HG02852 (cell line): ENCODE results near the gene TREX2.

ENCODE experiments used
- ATAC-seq: cut with Tn5 transposase; IDR thresholded peaks from one replicate; pipeline ENCODE4 v1.9.1; 2021; ENCODE audit warnings: mild to moderate bottlenecking, moderate library complexity; ENCODE audit not compliant: unreplicated experiment

The TREX2 gene

DNA sequence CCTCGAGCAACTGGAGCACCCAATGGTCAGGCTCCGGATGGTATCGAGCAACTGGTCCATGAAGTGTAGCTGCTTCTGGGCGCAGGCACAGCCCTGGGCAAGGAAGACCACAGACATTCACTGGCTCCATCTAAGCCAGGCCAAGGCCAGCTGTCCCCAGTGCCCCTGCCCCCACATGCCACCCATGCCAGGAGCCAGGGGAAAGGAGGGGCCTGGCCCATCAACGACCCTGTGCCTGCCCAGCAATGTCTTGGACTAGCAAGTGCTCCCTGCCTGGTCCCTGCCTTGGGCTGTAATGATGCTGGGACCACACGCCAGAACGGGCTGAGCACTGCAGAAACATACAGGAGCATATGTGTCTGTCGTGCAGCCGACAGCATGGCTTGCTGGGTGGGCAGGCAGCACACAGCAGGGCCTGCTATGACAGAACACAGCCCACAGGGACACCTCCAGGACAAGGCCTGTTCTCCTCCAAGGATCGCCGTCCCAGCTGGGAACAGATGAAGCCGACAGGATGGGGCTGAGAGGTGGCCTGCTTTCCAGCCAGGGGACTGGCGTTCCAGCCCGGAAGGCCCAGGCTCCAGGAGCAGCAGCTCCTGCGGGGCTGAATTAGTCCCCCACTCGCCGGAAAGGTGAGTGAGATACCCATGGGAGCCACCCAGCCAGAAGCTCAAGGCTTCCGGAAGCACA, 11.4 kb upstream of the TREX2 start:
- no peak for ATAC-seq

DNA sequence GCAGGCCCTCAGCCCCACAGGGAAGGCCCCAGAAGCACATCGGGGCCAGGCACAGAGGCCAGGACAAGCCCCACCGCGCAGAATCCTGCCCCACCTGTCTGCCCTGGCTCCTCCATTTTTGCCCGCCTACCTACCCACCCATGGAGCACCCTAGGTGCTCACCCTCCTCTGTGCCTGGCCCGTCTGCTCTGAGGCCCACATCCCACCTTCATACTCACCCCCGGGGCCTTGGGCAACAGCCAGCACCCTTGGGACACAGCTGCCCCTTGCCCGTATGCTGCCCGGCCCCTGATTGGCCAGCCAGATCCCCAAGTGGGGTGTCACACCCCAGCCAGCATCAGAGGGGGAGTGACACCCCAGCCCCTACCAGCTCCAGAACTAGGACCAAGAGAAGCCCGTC, 10.8 kb upstream of the TREX2 start:
- no peak for ATAC-seq

DNA sequence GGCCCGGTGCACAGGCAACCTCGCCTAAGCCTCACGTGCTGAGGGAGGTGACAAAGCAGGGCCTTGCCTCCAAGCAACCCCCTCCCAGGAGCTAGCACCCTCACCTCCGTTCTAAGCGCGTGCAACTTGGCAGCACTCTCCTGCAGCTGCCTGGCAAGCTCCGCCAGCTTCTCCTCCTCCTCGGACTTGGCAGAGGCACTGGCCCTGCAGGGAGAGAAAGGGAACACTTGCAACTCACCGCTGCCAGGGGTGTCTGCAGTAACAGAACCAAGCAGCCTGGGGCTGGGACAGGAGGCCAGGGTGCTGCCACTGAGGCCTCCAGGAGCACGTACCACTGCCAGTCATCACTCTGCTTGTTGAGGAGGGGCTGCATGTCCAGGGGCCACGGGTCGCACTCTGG, 10.3 kb upstream of the TREX2 start:
- no peak for ATAC-seq

DNA sequence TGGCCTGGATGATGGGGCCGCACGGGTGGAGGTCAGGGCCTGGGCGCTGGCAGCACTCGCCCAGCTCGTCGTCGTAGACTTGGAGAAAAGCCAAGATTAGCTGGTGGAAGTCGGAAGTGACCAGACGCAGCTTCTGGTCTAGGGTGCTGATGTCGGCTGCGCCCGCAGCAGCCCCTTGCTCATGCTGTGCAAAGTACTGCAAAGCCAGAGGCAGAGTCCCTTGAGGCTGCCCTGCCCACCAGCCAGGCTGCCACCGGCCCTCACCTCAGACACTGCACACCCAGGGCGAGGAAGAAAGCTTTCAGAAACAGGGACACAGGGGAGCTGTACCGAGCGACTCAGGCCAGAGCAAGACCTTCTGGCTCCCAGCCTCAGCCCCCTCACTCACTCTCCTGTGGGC, 9.7 kb upstream of the TREX2 start:
- ATAC-seq, result no peak

DNA sequence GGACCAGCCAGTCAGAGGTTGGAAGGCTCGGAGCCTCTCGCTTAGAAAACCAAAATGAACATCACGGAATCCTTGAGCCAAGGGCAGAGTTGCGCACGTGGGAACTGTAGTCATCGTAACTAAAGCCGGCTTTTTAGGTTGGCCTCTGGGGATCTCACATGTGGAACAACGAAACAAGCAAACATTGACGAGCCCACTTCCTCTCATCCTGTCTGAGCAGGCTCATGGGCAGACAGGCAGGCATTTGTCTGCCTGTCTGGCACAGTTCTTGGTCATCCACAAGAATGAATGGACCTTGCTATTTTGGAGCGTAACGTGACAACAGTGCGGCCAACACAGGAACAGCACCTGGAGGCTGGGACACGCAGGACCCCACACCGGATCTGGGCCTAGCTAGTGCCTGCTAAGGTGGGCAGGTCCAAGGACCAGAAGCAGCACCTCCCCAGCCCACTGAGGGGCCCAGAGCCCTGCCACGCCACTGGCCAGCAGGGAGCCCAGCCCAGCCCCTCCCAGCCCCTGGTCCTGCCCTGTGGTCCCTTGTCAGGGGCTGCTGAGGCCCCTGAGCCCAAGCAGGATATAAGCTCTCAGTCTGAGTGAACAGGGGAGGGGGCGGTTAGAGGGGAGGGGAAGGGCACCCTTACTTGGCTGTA, 9.2 kb upstream of the TREX2 start:
- no peak for ATAC-seq

DNA sequence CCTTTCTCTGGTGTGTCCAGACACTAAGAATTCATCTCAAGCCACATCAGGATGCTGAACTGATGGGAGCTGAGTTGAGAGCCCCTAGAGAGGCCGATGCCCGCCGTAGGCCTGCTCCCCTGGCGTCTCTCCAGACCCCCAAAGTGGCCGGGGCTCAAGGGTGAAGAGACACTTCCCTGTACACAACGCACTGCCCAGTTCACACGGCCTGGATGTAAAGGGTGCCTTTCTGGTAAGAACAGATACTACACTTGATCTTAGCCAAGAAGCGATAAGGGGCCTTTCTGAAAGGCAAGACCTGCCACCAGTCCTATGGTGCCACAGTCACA, 5.1 kb upstream of the TREX2 start:
- no peak for ATAC-seq

DNA sequence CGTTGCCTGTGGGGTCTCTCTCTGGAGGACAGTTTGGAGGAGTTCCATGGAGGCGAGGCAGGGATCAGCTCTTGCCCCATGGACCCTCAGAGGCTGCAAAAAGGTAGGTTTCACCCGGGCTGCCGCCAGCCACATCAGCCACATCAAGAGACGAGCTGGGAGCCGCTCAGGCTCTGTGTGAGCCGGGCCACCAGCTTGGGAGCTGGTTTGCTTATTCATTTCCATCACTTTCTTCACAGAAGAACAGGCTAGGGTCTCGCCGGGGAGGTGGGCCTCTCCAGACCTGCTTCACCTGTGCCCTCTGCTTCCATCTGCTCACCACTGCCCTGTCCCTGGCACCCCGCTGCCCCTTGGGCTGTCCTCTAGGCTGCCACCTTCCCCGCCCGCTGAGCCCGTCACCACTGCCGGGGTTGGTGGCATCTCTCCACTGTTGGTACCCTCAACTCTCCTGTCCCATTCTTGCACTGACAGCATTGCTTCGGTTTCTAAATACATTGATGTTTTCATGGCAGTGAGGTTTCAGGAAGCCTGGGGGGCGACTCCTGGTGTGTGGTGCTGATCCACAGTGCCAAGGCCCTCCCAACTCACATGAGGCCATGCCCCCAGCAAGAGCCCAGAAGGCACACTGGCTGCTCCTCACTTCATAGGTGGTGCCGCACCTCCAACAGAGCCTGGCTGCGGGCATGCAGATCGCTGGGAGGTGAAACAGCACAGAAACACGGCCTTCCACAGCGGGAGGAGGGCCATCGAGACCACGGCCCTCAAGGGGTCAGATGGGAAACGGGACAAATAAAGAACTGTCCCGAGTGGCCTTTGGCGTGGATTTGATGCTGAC, 4.5 kb upstream of the TREX2 start:
- ATAC-seq, result no peak

DNA sequence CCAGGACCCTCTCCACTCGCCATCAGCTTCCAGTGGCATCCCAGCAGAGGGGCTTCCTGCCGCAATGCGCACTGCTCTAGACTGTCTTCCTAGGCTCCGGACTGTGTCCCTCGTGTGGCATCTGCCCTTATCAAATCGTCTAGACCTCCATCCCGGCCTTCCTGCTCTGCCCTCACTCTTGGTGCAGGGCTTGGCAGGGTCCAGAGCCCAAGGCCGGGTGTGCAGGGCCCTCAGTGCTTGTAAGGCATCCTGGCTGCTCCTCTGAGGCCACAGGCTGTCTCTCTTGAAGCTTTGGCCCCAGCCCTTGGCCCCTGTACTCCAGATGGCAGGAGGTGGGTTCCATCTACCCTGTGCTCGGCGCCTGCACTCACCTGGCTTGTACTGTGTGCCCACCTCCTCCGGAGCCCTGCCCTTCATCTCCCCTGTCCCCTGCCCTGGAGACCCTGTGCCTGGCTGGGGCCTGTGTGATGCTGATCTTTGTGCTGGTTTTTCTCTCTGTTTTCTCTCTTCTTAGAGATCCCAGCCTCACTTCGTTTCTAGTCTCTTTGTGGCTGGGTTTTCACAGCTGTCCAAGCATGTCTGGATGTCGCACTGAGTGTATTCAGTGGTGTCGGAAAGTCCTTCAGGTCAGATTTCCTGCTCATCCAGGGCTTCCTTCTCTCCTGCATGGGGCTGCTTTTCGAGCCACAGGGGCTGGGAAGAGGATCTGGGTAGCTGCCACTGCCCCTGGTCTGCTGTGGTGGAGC, 3.7 kb upstream of the TREX2 start:
- no peak for ATAC-seq

DNA sequence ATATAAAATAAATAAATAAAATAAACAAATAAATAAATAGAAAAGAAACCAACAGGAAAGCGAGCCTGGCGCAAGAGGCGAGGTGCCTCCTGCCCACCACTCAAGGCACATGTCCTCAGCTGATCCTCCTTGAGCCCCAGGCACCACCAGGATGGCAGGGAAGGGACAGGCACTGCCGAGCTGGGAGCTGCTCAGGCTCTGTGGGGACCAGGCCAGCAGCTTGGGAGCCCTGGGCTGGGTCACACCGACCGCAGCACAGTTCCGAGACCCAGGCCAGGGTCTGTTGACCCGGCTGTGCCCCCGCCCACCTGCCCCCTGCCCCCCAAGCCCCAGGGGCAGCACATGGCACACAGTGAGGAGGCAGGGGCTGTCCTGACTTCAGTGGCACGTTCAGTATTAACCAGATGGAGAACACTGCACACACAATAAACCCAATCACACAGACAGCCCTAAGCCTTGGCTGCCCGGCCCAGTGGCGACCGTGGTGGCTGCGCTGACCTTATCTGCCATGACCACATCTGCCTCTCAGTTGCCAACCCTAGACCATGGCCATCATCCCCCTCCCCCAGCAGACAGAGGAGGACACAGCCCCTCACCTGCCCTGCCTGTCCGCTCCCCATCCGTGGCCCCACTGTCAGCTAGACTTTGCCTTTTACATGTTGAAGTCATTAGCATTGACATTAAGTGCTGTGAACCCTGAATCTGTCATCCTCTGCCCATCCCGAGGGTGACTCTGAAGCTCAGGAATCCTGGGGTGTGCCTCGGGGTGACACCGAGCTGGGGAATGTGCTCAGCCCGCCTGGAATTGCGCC, 2.9 kb upstream of the TREX2 start:
- no peak for ATAC-seq

DNA sequence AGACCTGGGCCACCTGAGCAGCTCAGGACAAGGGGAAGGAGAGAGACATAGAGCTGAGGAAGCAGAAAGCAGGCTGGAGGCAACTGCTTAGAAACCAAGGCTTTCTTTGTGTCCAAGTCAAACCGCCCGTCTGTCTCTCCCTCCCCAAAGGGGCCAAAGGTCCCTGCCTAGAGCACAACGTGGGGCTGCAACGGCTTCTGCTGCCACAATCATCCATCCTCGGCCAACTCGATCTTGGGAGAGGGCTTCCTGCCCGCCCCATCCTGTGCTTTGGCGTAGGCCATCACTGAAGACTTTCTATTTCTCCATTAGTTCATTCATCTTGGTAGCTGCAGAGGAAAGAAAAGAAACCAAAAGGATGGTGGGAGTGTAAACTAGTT, 1.7 kb upstream of the TREX2 start:
- no peak for ATAC-seq

DNA sequence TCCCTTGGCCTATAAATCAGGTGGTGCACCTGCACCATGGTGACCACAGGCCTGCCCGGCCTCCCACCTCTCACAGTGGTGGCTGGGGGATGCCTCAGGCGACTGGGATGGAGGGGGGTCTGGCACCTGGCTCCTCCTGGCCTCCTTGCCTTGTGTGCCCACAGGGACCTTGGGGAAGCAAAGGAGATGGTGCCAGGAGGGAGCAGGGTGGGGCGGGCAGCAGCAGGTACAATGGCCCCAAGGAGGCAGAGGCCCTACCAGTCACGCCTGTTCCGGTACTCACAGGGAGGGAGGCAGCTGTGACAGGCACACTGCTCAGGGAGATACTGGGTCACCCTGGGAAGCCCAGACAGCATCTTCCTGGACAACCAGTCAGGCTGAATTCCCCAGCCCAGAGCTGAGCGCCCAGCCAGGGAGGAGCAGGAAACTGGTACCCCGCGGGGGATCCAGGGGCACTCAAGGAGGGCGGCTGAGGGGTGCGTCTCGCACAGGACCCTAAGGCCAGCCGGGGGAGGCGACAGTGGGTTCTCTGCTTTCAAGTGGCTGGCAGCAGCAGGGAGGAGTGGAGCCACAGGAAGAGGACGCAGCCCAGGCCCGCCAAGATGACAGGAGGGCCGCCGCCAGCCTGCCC, 1.2 kb upstream of the TREX2 start:
- ATAC-seq, result no peak

DNA sequence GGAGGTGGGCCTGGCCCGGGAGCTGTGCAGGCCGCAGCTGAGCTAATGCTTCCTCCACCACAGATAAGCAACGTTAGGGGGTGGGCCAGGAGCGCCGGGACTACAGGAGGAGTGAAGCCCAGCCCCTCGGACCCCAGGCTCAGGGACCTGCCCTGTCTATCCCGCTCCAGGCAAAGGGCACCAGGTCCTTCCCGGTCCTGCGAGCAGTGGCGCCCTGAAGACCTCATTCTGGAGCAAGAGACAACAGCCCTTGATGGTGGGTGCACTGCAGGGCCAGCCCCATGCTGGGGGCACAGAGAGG, 730 bp upstream of the TREX2 start:
- ATAC-seq, result no peak

DNA sequence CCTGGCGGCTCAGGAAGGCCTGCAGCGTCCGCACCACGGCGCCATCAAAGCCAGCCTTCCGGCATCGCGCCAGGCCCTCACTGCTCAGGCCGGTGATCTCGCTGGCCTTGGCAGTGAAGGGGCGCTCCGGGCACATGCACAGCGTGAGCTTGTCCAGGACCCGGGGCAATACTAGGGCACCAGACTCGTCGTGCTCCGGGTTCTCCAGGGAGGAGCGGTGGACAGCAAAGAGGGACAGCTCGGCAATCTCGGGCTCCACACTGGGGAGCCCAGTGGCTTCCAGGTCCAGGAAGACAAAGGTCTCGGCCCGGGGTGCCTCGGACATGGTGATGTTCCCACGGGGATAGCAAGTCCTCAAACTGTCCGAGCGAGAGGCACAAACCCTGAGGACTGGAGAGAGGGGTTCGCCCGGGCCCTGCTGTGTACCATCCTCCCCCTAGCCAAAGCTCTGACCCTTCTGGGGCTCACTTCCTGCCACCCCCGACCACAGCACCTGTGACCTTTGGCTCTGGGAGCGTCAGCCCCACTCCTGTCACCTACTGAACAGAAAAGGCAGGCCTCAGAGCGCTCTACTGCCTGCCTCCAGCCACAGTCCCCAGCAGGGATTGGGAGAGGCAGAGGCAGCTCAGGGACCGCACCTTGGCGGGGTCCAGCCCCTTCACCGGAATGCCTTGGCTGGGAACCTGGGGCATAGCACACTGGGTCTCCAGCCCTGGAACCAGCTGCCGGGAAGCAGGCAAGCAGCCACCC, 575 bp downstream of the TREX2 start:
- ATAC-seq, result no peak

DNA sequence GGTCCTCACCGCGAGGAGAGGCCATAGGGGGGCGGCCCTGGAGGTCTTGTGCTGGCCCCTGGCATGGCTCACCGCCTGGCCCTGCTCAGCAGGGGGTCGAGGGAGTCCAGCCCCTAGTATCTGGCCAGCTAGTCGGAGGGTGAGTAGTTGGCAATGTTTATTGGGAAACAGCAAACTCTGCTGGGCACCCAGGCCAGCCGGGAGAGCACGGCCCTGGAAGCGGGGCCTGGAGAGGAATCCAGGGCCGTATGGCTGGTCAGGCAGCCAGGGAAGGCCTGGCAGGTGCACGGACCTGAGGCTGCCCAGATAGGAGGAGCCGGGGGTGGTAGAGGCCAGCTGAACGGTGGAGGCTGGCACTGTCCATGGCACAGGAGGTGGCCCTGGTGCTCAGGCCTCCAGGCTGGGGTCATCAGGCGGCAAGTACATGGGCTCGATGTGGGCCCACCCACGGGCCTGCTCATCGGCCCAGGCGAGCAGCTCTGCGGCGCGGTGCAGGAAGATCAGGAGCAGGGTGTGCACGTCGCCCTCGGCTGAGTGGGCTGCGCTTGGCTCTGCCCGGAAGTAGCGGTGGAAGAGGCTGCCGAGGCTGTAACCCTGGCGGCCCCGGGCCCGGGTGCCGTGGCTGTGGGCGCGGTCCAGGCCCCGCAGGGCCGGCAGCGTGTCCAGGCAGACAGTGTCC, 1.4 kb downstream of the TREX2 start:
- ATAC-seq, result no peak

DNA sequence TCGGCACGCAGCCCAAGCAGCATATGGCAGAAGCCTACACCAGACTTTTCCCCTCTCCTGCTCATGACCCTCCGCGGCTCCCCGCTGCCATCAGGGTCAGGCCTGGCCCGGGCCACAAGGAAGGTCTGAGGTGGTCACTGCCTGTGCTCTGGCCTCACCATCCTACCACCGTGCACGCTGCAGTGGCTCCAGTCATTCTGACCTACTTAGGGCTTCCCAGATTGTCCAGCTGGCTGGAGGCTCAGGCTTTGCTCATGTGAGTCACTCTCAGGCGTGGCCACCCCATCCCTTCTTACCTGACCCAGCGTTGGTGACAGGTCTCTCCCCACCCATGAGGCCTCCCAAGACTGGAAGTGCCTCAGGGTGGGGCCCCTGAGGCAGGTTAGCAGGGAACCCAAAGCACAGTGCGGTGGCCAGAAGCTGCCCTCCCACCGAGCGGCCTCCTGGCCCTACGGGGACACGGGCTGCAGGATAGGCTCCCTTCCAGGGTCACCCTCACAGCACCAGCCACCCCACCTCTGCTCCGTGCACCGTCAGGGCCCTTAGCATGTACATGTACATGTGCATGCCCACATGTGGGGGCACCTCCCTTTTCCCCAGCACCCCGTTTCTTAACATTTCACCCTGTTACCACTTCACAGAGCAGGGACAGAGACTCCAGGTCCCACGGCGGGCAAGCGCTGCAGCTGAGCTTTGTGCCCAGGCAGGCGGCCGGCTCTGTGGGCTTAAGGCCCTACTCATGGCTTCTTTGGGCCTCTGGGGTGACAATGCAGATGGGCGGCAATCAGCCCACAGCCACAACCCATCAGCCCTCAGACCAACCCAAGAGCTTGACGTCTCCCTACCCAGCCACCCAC, 2.2 kb downstream of the TREX2 start:
- ATAC-seq, result no peak

DNA sequence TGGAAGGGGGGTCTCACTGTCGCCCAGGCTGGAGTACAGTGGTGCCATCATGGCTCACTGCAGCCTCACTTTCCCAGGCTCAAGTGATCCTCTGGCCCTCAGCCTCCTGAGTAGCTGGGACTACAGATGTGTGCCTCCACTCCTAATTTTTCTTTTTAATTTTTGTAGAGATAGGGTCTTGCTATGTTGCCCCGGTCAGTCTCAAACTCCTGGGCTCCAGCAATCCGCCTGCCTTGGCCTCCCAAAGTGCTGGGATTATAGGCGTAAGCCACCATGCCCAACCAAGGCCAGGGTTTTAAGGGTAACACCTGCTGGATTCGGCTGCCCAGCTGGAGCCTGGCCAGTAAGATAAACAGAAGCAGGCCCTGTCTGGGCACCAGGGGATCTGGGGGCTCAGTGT, 3.4 kb downstream of the TREX2 start:
- no peak for ATAC-seq

DNA sequence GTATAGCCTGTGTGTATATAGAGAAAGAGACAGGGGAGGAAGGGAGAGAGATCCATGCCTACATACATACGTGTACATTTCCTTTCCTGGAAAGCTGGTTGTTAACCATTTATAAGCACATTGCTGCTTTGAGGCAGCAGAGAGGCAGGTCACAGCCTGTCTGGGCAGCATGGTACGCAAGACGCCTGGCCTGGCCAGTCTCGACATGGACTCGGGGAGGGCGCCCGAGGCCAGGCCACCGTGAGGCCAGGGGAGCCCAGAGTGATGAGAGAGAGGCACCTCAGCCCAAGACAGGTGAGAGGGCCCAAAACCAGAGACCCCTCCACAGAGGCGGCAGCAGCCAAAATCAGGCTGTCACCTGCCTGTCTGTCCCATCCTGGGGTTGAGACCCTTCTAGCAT, 3.9 kb downstream of the TREX2 start:
- ATAC-seq, result no peak

DNA sequence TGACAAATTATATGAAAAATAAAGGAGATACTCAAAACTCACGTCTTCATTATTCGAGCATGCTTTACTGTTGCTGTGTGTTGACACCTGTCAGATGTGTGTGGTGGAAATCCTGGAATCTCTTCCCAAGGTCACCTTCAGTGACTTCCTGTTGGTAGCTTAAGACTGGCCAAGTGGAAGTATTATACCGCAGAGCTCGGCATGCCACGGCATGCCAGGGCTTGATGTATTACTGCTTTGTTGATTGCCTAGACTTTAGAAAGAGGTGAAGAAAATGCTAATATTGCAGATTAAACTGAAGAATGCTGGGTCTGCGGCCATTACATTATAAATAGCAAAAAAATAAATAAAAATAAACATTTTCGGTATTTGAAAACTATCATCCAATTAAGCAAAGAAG, 4.6 kb downstream of the TREX2 start:
- ATAC-seq, result no peak
